ENCODE measurements around the gene HORMAD2.

HORMAD2 gene

DNA sequence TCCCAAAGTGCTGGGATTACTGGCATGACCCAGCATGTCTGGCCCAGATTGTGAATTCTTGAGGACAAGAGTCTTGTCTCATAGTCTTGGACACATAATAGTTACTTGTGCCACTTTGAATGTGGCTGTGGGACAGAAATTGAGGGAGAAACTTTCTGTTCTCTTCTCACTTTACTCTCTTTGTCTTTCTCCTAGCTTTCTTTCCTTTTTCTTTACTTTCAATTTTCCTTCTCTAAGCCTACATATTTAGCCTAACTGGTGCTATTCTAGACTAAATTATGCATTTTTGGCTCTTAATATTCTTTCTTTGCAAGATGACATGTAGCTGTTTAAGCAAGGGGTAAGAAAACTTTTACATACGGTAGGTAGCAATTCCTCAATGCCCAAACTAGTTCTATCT is 33.2 kb downstream of the HORMAD2 start:
- no peak for DNase-seq

- no peak for DNase-seq
Measured at GRCh38 chr22:30114361-30114760, 34.1 kb downstream of the HORMAD2 start.

DNA sequence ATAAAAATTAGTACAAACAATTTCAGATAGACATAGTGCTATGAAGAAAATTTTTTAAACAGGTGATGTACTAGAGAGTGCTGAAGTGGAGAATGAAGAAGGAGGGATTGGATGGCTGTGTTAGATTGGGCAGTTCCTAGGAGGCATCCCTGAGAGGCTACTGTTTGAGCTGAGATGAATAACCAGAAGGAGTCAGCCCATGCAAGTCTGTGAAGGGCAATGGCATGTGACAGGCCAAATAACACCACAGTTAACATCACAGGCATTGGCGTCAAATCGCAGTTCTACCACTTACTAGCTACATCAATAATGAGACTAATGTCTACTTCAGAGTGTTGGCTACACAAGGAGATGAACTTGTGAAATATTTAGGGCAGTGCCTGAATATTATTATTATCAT is 35.4 kb downstream of the HORMAD2 start:
- no peak for DNase-seq

GRCh38 chr22:30116362-30117117 is 36.3 kb downstream of the HORMAD2 start:
- no peak for DNase-seq

DNA sequence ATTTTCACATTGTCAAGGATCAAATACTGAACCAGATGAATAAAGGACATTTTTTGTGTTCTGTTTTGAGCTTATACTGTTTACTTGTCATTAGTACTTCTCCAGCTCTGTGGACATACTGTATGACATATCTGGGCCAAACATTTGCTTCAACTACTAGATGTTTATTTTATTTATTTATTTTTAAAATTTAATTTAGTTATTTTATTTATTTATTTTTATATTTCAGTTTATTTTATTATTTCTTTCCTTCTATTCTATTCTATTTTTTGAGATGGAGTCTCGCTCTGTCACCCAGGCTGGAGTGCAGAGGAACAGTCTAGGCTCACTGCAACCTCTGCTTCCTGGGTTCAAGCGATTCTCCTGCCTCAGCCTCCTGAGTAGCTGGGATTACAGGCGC is 37.0 kb downstream of the HORMAD2 start:
- DNase-seq, result no peak

DNA sequence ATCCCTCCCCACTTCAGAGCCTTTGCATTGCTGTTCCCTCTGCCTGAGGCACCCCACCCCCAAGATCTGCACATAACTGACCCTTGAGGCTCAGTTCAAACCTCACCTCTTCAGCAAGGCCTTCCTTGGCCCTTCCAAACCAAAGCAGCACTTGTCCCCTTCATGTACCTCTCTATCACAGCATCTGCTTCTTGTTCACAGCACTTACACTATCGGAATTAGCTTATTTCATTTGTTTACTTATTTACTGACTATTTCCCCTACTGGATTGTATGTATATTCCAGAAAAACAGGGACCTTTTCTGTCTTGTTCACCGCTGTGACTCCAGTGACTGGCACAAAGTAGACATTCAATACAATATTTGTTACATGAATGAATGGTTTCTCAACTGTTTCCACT is 38.0 kb downstream of the HORMAD2 start:
- no peak for DNase-seq

DNA sequence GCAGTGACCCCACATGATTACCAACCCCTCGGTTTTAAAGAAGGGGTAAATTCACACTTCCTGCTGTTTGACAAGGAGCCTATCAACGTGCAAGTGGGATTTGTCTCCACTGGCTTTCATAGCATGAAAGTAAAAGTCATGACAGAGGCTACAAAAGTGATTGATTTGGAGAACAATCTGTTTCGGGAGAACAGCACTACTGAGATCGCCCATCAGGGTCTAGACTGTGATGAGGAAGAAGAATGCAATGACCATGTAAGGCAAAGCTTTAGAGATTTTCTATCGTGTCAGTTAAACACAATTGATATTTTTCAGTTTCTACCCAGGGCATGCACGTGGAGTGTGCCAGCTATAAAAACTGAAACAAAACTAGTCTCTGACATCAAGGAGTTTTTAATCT is 41.7 kb downstream of the HORMAD2 start:
- DNase-seq, result no peak

DNA sequence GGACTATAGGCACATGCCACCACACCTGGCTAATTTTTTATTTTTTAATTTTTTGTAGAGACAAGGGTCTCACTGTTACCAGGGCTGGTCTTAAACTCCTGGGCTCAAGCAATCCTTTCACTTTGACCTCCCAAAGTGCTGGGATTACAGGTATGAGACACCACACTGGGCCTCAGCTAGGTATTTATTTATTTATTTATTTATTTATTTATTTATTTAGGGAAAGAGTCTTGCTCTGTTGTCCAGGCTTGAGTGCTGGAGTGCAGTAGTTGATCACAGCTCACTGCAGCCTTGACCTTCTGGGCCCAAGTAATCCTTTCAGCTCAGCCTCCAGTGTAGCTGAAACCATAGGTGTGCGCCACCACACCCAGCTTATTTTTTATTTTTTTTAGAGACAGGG is 43.2 kb downstream of the HORMAD2 start:
- DNase-seq, result no peak

DNA sequence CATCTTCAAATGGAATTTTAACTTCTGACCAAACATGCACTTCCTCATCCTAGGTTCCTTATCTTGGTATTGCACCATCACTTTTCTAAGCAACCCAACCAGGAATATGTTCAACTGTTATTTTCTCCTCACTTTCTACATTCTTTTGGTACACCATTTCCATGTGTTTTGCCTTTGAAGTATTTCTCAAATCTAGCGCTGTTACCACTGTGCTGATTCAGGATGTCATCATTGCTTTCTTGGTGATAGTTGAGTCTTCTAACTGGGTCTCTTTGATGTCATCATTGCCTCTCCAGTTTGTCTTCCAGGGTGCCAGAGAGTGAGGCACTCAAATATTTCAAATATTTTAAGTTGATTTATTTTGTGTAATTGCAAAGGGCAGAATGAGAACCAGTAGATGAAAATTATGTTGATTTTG is 47.5 kb downstream of the HORMAD2 start:
- no peak for DNase-seq

- no peak for DNase-seq
Measured at GRCh38 chr22:30128511-30128910, 48.2 kb downstream of the HORMAD2 start.

DNA sequence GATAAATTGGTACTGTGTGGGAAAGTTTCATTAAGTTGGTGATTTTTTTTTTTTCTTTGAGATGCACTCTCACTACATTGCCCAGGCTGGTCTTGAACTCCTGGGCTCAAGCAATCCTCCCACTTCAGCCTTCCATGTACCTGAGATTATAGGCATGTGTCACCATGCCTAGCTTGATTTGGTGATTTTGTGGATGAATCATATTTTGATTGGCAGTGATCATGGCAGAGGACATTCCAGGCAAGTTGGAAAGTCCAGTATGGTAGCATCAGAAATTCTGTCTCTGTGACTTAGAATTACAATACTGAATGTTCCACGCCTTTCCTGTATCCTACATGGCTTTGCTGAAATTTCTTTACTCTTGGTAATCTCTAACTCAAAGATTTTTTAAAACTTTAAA is 49.4 kb downstream of the HORMAD2 start:
- no peak for DNase-seq

- no peak for DNase-seq
Measured at GRCh38 chr22:30132290-30132996, 52.2 kb downstream of the HORMAD2 start.

DNA sequence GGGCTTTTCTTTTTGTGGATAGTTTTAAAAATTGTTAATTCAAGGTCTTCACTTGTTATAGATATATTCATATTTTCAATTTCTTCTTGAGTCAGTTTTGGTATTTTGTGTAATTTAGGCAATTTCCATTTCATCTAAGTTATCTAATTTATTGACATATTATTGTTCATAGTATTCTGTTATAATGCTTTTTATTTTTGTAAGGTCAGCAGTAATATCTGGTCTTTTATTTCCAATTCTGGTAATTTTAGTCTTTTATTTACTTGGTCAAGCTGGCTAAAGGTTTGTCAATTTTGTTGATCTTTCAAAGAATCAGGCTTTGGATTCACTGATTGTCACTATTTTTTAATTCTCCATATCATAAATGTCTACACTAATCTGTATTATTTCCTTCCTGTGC is 60.1 kb downstream of the HORMAD2 start:
- no peak for DNase-seq

DNA sequence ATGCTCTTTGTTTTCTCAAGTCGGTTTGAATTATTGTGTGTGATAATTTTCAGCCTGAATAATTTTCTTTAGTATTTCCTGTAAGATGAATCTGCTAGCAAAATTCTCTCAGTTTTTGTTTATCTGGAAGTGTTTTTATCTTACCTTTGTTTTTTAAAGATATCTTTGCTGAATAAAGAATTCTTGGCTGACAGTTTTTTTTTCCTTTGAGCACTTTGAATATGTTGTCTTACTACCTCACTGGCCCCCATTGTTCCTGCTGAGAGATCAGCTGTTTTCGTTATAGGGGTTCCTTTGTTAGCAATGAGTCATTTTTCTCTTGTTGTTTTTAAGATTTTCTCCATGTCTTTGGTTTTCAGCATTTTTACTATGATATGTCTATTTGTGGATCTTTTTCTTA is 63.0 kb downstream of the HORMAD2 start:
- DNase-seq, result no peak

DNA sequence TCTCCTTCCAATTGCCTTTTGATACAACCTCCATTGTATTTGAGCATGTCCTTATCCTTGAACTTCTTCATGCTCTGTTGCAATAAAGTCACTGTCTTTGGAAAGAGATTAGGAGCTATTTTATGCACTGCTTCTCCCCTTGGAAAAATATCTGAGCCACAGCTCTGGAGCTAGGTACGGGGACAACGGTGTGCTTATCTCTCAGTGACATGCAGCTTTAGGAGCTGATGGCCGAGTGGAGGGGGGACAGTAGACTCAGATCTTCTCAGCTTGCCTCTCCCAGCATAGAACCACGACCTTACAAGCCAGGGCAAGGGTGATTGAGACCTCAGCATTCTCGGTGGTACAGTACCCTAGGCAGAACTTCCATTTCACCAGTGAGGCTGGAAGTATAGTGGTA is 64.1 kb downstream of the HORMAD2 start:
- no peak for DNase-seq

DNA sequence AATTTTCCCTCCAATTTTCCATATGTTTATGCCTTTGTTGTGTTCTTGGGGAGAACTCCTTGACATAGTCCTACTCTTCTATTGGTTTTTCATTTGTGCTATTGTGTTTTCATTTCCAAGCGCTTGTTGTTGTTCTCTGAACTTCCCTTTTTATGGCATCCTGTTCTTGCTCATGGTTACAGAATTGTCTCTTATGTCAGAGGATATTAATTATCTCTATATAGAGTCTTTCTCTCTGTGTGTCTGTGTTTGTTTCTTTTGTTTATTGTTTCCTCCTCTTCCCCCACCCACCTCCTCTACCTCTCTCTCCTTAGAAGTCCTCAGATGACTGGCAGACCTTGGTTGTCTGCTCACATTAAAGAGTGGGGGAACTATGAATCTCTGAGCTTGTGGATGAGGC is 69.9 kb downstream of the HORMAD2 start:
- no peak for DNase-seq

GRCh38 chr22:30158277-30158676 is 78.0 kb downstream of the HORMAD2 start:
- DNase-seq, result no peak

GRCh38 chr22:30158744-30159500 is 78.7 kb downstream of the HORMAD2 start:
- DNase-seq, result no peak

GRCh38 chr22:30159561-30160353 is 79.5 kb downstream of the HORMAD2 start:
- no peak for DNase-seq

DNA sequence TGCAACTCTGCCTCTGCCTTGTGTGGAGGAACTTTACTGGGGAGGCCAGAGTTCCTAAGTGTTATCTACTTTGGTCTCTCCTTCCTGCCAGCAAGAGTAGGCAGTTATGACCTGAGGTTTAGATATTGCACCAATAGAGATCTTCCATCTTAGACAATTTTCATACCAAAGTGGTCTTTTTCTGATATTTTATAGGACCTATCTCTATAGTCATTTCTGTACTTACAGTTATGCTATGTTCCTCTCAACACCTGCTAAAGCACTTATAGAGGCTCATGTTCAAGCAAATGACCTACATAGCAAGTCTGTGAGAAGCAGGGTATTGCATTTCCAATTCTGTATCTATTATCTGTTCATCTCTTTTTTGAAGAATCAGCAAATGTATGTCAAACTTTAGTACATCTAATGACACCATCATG is 80.8 kb downstream of the HORMAD2 start:
- no peak for DNase-seq

- DNase-seq, result no peak
Measured at GRCh38 chr22:30167296-30167695, 87.0 kb downstream of the HORMAD2 start.

DNA sequence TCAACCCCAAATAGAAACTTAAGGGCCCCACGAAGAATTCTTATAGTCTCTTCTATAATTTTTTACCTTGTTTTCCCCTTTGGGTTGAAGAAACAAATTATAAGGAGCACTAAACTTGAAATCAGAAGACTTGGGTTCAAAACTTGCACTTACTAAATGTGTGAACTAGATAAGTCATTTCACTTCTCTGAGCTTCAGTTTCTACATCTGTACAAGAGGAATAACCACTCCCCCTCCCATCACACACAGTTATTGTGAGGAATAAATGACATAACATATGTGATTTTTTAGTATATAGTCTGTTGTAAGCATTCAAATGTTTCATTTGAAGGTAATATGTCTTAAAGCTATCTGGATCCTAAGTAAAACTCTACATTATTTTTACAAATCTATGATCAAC is 87.5 kb downstream of the HORMAD2 start:
- no peak for DNase-seq

- no peak for DNase-seq
Measured at GRCh38 chr22:30169002-30169401, 88.7 kb downstream of the HORMAD2 start.

Data from NCI-H2081 treated with DMSO at 0.1 percent for 48 hours (cell line).